ENCODE measurements around the gene MYO5B.

DNA sequence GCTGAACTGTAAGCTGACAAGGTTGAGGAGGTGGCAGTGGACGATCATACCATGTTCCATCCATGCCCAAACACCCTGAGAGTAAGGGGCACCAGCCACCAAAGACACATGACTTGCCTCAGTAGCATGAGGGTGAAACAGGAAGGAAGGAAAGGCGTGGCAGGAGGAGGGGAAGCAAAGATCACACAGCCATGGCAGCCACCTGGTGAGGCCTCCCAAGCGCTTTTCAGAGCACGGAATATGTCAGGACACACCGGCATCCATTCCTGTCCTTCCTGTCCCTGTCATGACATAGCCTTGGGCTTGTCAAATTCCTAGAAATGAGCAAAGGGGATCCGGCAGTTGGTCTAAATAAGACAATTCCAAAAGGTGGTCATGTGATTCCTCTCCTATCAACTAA is 118.7 kb downstream of the MYO5B start:
- TF ChIP-seq POLR2A (IDR thresholded peaks at IDR 0.05) = no peak
- TF ChIP-seq, protein P1, sequence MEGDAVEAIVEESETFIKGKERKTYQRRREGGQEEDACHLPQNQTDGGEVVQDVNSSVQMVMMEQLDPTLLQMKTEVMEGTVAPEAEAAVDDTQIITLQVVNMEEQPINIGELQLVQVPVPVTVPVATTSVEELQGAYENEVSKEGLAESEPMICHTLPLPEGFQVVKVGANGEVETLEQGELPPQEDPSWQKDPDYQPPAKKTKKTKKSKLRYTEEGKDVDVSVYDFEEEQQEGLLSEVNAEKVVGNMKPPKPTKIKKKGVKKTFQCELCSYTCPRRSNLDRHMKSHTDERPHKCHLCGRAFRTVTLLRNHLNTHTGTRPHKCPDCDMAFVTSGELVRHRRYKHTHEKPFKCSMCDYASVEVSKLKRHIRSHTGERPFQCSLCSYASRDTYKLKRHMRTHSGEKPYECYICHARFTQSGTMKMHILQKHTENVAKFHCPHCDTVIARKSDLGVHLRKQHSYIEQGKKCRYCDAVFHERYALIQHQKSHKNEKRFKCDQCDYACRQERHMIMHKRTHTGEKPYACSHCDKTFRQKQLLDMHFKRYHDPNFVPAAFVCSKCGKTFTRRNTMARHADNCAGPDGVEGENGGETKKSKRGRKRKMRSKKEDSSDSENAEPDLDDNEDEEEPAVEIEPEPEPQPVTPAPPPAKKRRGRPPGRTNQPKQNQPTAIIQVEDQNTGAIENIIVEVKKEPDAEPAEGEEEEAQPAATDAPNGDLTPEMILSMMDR (IDR thresholded peaks at IDR 0.05) = no peak

All from lower leg skin (tissue), 3 donors.